ENCODE results near the gene MMP8.

The MMP8 gene

GRCh38 chr11:102712137-102712536 lies 12.6 kb downstream of the MMP8 start (continued):
- TF ChIP-seq ZNF645 (tag by site-specific recombination; IDR thresholded peaks at IDR 0.05) (no peak), ZNF548 (tag by site-specific recombination; IDR thresholded peaks at IDR 0.05) (no peak), ZNF37A (tag by site-specific recombination; IDR thresholded peaks at IDR 0.05) (no peak), ZNF768 (tag by site-specific recombination; IDR thresholded peaks at IDR 0.05) (no peak), KLF17 (tag by site-specific recombination; IDR thresholded peaks at IDR 0.05) (no peak), ZNF514 (tag by site-specific recombination; IDR thresholded peaks at IDR 0.05) (no peak), ZNF449 (tag by site-specific recombination; IDR thresholded peaks at IDR 0.05) (no peak)

- TF ChIP-seq ZNF311 (tag by site-specific recombination; IDR thresholded peaks at IDR 0.05; ENCODE audit: borderline replicate concordance), result no peak
- no peak for TF ChIP-seq ZNF24 (tag by site-specific recombination; IDR thresholded peaks at IDR 0.05)
- TF ChIP-seq ZNF658 (tag by site-specific recombination; IDR thresholded peaks at IDR 0.05), result no peak
- no peak for TF ChIP-seq ZNF621 (tag by site-specific recombination; IDR thresholded peaks at IDR 0.05)
- no peak for TF ChIP-seq ZNF580 (tag by site-specific recombination; IDR thresholded peaks at IDR 0.05)
- TF ChIP-seq KLF9 (tag by site-specific recombination; IDR thresholded peaks at IDR 0.05; ENCODE audit: low read depth), result no peak
- no peak for TF ChIP-seq ZNF701 (tag by site-specific recombination; IDR thresholded peaks at IDR 0.05)
- no peak for TF ChIP-seq ZNF76 (tag by site-specific recombination; IDR thresholded peaks at IDR 0.05; ENCODE audit: borderline replicate concordance, low read depth)
- TF ChIP-seq ATF2 (tag by site-specific recombination; IDR thresholded peaks at IDR 0.05; ENCODE audit: low read depth), result no peak
- TF ChIP-seq ZNF629 (tag by site-specific recombination; IDR thresholded peaks at IDR 0.05), result no peak
- TF ChIP-seq ZXDB (tag by site-specific recombination; IDR thresholded peaks at IDR 0.05), result no peak
- TF ChIP-seq ZNF335 (tag by site-specific recombination; conservative IDR thresholded peaks at IDR 0.05), result no peak
- no peak for TF ChIP-seq ZNF449 (tag by site-specific recombination; IDR thresholded peaks at IDR 0.05)
- Histone ChIP-seq H3K27ac (ENCODE audit: extremely low read depth, low read depth, low read length) (no peak overlapping the region), H3K36me3 (ENCODE audit: control insufficient read depth in 2 of 2, insufficient read depth in 1 of 2, low read length in 2 of 2) (no peaks in the 10 kb centered on the region), H3K9me3 (ENCODE audit: control insufficient read depth, insufficient read depth, low read depth, low read length) (no peaks in the 10 kb centered on the region), H3K4me1 (ENCODE audit: control insufficient read depth, insufficient read depth, low read length) (no peaks in the 10 kb centered on the region), H3K4me3 (ENCODE audit: low read depth, low read length) (no peak overlapping the region)
- CTCF ChIA-PET, result interaction anchor here (0.6 to 1.7 kb wide), 2 partner anchors 24 to 415 kb away, joined by 5 read pairs; no protein-coding TSS in a partner anchor
- POLR2A ChIA-PET, result no interaction called here
Observed at GRCh38 chr11:102709201-102709945, 15.4 kb downstream of the MMP8 start.

All from HEK293 (cell line).